ENCODE results near the gene THNSL1.

- no peak for TF ChIP-seq TCF7L2 (IDR thresholded peaks at IDR 0.05; ENCODE audit: low read depth, low read length)
- no peak for TF ChIP-seq POLR2AphosphoS5 (IDR thresholded peaks at IDR 0.05; ENCODE audit: low read depth, low read length)
These were observed 21.9 kb downstream of the THNSL1 start for GRCh38 chr10:25038325-25038724.

Measured in Panc1 (cell line).